Stimulated activated CD4-positive, alpha-beta T cell treated with anti-CD3 and anti-CD28 coated beads, Interleukin-1b, Interleukin-23, amount 100 ng/mL, for 24 hours (primary cell): Measurements from ENCODE around the gene NADSYN1.

ENCODE experiments used
- DNase-seq, 4 experiments: peaks; one replicate each; pipeline ENCODE4 v3.0.0-alpha.2; 2020; ENCODE audit warnings: low read depth in 4 of 4, low spot score in 1 of 4

Gene NADSYN1

GRCh38 chr11:71544525-71545214, 91.7 kb downstream of the NADSYN1 start:
- DNase-seq: no peak

DNA sequence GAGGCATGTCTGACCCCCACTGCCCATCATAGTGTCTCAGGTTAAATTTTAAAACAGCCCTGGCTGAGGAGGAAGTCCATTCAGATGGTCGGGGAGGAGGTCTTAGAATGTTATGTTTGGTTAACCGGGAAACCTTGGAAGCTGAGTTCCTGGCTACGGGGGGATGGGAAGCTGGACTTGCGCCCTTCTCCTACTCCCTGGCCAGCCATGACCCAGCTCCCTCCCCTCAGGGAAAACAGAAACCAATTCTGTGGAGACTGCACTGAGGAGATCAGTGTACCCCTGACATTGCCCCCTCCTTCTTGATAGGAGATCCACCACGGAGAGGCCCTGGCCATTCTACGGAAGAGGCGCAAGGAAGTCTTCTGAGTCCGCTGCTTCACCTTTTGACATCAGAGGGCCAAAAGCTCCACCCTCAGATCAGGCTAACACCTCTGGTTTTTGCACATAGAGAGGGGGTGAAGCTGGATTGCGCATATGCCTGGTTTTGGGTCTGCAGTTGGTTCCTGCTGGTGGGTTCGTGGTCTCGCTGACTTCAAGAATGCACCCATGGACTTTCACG, 92.5 kb downstream of the NADSYN1 start:
- no peak for DNase-seq

DNA sequence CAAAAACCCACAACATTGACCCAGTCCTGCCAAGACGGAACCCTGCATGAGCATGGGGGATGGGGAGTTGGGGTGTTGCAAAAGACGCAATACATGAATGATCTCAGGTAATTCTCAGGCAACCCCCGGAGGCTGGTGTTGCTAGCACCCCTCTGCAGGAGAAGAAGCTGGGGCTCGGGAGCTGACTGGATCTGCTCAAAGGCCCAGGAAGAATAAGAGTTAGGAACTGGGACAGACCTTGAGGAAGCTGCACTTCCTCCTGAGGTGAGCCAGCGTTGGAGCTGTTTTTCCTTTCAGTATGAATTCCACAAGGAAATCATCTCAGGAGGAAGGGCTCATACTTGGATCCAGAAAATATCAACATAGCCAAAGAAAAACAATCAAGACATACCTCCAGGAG, 95.1 kb downstream of the NADSYN1 start, which contains the start of gene KRTAP5-9:
Gene KRTAP5-9 (plus strand): TSS at position 301 of the 400 bp plus-strand sequence. CDS start 238 bp downstream, outside the sequence.
- no peak for DNase-seq

DNA sequence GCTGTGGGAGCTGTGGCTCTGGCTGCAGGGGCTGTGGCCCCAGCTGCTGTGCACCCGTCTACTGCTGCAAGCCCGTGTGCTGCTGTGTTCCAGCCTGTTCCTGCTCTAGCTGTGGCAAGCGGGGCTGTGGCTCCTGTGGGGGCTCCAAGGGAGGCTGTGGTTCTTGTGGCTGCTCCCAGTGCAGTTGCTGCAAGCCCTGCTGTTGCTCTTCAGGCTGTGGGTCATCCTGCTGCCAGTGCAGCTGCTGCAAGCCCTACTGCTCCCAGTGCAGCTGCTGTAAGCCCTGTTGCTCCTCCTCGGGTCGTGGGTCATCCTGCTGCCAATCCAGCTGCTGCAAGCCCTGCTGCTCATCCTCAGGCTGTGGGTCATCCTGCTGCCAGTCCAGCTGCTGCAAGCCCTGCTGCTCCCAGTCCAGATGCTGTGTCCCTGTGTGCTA, 95.7 kb downstream of the NADSYN1 start:
- DNase-seq: no peak
